PC-9 (cell line): ENCODE measurements around the gene TJP3. TPM values are rescaled to one million over a fixed set of nuclear protein-coding genes. Genes with fewer than 3 reads are reported as not detected.

Experiments used
- BruUV-seq: library from RNA; stranded (reverse); fragments of 400-500 nt; replicated peaks from 2 replicates; lab custom pipeline; 2021; lab: Mats Ljungman, UMichigan
- CTCF ChIA-PET: fragments of 300-600 bp; sonication (Branson Sonifier 250); formaldehyde crosslinking; loops from one replicate; lab custom pipeline; 2022; ENCODE audit warnings: antibody characterized with exemption; lab: Charles Lee
- POLR2A ChIA-PET: fragments of 300-600 bp; sonication (Branson Sonifier 250); formaldehyde crosslinking; loops from one replicate; lab custom pipeline; 2022; ENCODE audit warnings: antibody characterized with exemption; ENCODE audit not compliant: unreplicated experiment; lab: Charles Lee
- DNase-seq, 2 experiments: peaks; one replicate each; pipeline versions ENCODE4 v3.0.0 to v3.0.0-alpha.2; 2015 to 2022; ENCODE audit warnings: mixed read lengths in 1 of 2
- H2AFZ ChIP-seq: fragments of 200-600 bp; sonication (generic); 2 replicates; pipeline ENCODE4 v1.8.1; 2017; ENCODE audit warnings: antibody characterized with exemption
- H3F3A ChIP-seq: fragments of 200-600 bp; sonication (generic); 2 replicates; pipeline ENCODE4 v1.8.1; 2017; ENCODE audit warnings: antibody characterized with exemption, mild to moderate bottlenecking, low read depth; ENCODE audit not compliant: insufficient read depth
- H3K27ac ChIP-seq: fragments of 200-600 bp; sonication (generic); 2 replicates; pipeline ENCODE4 v1.6.1; 2016; ENCODE audit warnings: mixed run types
- H3K27me3 ChIP-seq: fragments of 200-600 bp; sonication (generic); 2 replicates; pipeline ENCODE4 v1.6.1; 2016; ENCODE audit warnings: low read depth, mixed run types; ENCODE audit not compliant: insufficient read depth
- H3K36me3 ChIP-seq: fragments of 200-600 bp; sonication (generic); 2 replicates; pipeline ENCODE4 v1.6.1; 2016; ENCODE audit warnings: low read depth, mixed run types
- H3K4me1 ChIP-seq: fragments of 200-600 bp; sonication (generic); replicated peaks from 2 replicates; pipeline ENCODE4 v1.6.1; 2016; ENCODE audit warnings: mixed run types; ENCODE audit not compliant: insufficient read depth
- H3K4me2 ChIP-seq: fragments of 200-600 bp; sonication (generic); 2 replicates; pipeline ENCODE4 v1.6.1; 2017; ENCODE audit warnings: mixed run types
- H3K4me3 ChIP-seq: fragments of 200-600 bp; sonication (generic); 2 replicates; pipeline ENCODE4 v1.6.1; 2016; ENCODE audit warnings: mixed run types
- H3K79me2 ChIP-seq: fragments of 200-600 bp; sonication (generic); 2 replicates; pipeline ENCODE4 v1.6.1; 2017; ENCODE audit warnings: low read depth, mixed run types
- H3K9me2 ChIP-seq: fragments of 200-600 bp; sonication (generic); 2 replicates; pipeline ENCODE4 v1.8.1; 2017; ENCODE audit warnings: mild to moderate bottlenecking; ENCODE audit not compliant: insufficient read depth
- H3K9me3 ChIP-seq: fragments of 200-600 bp; sonication (generic); 2 replicates; pipeline ENCODE4 v1.8.1; 2016; ENCODE audit warnings: low read depth; ENCODE audit not compliant: insufficient read depth
- H4K20me1 ChIP-seq: fragments of 200-600 bp; sonication (generic); 2 replicates; pipeline ENCODE4 v1.8.1; 2017; ENCODE audit not compliant: insufficient read depth
- EZH2 ChIP-seq: fragments of 200-600 bp; sonication (generic); IDR thresholded peaks from 2 replicates; pipeline ENCODE4 v1.8.0; 2017; ENCODE audit warnings: antibody characterized with exemption, low read depth
- intact Hi-C: fragments of 100-400 bp; cut with micrococcal nuclease; formaldehyde crosslinking; loops from one replicate; pipeline ENCODE4 v1.10.0; 2022; ENCODE audit not compliant: unreplicated experiment
- total RNA-seq: library from RNA; stranded (reverse); gene quantifications from 2 replicates; pipeline ENCODE4 v1.2.3, GENCODE V29; 2021
- TF ChIP-seq, protein P1 (sequence below): fragments of 200-600 bp; sonication (generic); conservative IDR thresholded peaks from 2 replicates; pipeline ENCODE4 v1.6.1; 2017; ENCODE audit warnings: mixed run types, antibody characterized with exemption, mild to moderate bottlenecking, moderate library complexity

TJP3 gene
- total RNA-seq, 1 experiment from 2014 or later = 56.8 TPM

DNA sequence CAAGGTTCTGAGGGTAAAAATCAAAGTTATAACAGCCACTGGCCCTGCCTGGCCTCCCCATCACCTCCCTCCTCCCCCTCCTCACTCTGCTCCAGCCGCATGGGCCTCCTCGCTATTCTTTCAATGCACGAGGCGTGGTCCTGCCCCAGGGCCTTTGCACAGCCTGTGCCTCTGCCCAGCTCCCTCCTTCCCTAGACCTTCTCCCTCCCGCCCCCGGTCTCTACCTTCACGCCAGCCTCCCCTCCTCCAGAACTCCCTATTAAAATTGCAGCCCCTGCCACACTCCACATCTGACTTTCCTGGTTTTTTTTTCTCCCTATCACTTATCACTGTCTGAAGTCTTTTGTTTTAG, 60.5 kb downstream of the TJP3 start:
- POLR2A ChIA-PET = no interaction called here
- CTCF ChIA-PET = no interaction called here
- Histone ChIP-seq H3K79me2 (no peaks in the 10 kb centered on the region), H3K36me3 (no peaks in the 10 kb centered on the region), H3K27me3 (no peaks in the 10 kb centered on the region), H3K4me2 (no peak overlapping the region), H3K9me2 (no peaks in the 10 kb centered on the region), H3F3A (no peaks in the 10 kb centered on the region), H3K9me3 (no peaks in the 10 kb centered on the region), H3K4me1 (no peaks in the 10 kb centered on the region), H3K4me3 (no peak overlapping the region), H2AFZ (no peak overlapping the region), H3K27ac (no peak overlapping the region), H4K20me1 (no peaks in the 10 kb centered on the region)
- intact Hi-C loops = no loop called here
- no TSS peak for BruUV-seq
- no peak for DNase-seq
- no peak for TF ChIP-seq EZH2
- TF ChIP-seq, protein P1, sequence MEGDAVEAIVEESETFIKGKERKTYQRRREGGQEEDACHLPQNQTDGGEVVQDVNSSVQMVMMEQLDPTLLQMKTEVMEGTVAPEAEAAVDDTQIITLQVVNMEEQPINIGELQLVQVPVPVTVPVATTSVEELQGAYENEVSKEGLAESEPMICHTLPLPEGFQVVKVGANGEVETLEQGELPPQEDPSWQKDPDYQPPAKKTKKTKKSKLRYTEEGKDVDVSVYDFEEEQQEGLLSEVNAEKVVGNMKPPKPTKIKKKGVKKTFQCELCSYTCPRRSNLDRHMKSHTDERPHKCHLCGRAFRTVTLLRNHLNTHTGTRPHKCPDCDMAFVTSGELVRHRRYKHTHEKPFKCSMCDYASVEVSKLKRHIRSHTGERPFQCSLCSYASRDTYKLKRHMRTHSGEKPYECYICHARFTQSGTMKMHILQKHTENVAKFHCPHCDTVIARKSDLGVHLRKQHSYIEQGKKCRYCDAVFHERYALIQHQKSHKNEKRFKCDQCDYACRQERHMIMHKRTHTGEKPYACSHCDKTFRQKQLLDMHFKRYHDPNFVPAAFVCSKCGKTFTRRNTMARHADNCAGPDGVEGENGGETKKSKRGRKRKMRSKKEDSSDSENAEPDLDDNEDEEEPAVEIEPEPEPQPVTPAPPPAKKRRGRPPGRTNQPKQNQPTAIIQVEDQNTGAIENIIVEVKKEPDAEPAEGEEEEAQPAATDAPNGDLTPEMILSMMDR = no peak

DNA sequence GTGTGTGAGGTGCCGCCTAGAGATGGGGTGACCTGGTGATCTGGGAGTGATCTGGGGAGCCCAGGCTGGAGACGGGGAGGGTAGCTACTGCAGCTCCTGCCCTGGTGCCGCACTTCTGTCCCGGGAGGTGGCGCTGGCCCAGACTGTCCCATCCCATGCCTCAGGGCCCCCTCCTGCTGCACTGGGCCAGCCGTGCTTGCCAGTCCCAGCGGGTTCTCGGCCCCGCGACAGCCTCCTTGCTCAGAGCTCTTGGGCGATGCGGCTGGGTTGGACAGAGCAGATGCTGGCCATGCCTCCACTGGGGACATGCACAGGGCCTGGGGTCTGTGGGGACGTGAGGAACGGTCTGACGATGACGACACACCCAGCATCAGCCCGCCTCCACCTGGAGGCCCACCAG, 61.3 kb downstream of the TJP3 start:
- no TSS peak for BruUV-seq
- TF ChIP-seq, protein P1 = no peak
- TF ChIP-seq EZH2 = no peak
- no peaks in the 10 kb centered on the region for H3K36me3 ChIP-seq
- H3K9me3 ChIP-seq = no peaks in the 10 kb centered on the region
- H3K4me1 ChIP-seq = no peaks in the 10 kb centered on the region
- no peak overlapping the region for H3K27ac ChIP-seq
- POLR2A ChIA-PET = no interaction called here
- H4K20me1 ChIP-seq = no peaks in the 10 kb centered on the region
- no peaks in the 10 kb centered on the region for H3F3A ChIP-seq
- no peaks in the 10 kb centered on the region for H3K79me2 ChIP-seq
- intact Hi-C loops = no loop called here
- no peaks in the 10 kb centered on the region for H3K27me3 ChIP-seq
- H3K4me2 ChIP-seq = no peak overlapping the region
- no peak overlapping the region for H2AFZ ChIP-seq
- no peak for DNase-seq
- CTCF ChIA-PET = no interaction called here
- no peak overlapping the region for H3K4me3 ChIP-seq
- H3K9me2 ChIP-seq = no peaks in the 10 kb centered on the region

DNA sequence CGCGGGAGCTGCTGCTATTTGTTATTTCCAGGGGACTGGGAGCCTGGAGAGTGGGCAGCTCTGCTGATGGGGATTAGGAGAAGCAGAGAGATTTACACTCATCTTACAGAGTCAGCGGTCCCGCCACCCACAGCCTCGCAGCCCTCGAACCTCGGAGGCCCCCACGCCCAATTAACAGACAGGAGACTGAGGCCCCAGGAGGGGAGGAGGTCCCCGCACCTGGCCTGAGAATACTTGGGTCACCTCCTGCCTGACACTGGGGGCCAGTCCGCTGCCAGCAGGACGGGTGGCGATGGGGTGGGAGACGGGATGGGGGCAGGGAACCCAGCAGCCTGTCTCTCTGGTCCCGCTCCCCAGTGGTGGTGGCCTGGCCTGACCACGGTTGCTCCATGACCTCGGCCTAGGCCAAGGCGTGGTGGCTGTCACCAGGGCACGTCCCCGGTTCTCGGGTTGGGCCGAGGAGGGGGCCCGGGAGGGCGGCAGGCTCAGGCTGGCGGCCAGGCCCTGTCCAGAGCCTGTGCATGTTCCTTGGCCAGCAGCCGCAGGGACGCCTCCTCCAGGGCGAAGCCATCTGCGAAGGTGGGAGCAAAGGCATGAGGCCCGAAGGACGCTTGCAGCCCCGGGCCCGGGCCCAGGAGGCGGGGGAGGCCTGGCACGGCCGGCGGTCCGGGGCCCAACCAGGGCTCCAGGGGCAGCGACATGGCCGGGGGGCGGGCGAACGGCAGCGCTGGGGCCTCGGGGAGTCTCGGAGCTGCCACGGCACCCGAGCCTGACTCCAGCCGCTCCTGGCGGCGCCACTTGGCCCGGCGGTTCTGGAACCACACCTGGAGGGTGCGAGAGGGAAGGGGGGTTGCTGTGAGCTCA, 62.2 kb downstream of the TJP3 start:
- BruUV-seq = no TSS peak
- intact Hi-C loops = no loop called here
- no peaks in the 10 kb centered on the region for H3K36me3 ChIP-seq
- no peak overlapping the region for H2AFZ ChIP-seq
- no peaks in the 10 kb centered on the region for H3K9me3 ChIP-seq
- H3K4me3 ChIP-seq = no peak overlapping the region
- no peaks in the 10 kb centered on the region for H3K27me3 ChIP-seq
- no peak overlapping the region for H3K4me2 ChIP-seq
- ChIA-PET POLR2A (no interaction called here), CTCF (no interaction called here)
- no peak overlapping the region for H3K27ac ChIP-seq
- H3F3A ChIP-seq = no peaks in the 10 kb centered on the region
- H3K9me2 ChIP-seq = no peaks in the 10 kb centered on the region
- DNase-seq = no peak
- TF ChIP-seq, protein P1 = no peak
- no peak for TF ChIP-seq EZH2
- no peaks in the 10 kb centered on the region for H3K79me2 ChIP-seq
- H3K4me1 ChIP-seq = no peaks in the 10 kb centered on the region
- H4K20me1 ChIP-seq = no peaks in the 10 kb centered on the region
